ENCODE results near the gene TMEM170A.
"Not testable (repeated sequence)": the region's sequence is repeated elsewhere in the genome, so short reads cannot be mapped to it uniquely, and the experiment has no call there.

TMEM170A gene

GRCh38 chr16:75479421-75479990 lies 15.0 kb upstream of the TMEM170A start:
- DNase-seq, result no peak

- DNase-seq, result no peak
These were observed 14.2 kb upstream of the TMEM170A start for GRCh38 chr16:75478480-75479345.

GRCh38 chr16:75477680-75478473 lies 13.4 kb upstream of the TMEM170A start:
- no peak for DNase-seq

GRCh38 chr16:75476817-75477216 lies 12.3 kb upstream of the TMEM170A start:
- no peak for DNase-seq

GRCh38 chr16:75475420-75475847 lies 10.9 kb upstream of the TMEM170A start:
- DNase-seq, result no peak

- no peak for DNase-seq
These were observed 8.7 kb upstream of the TMEM170A start for GRCh38 chr16:75472908-75473877.

- DNase-seq, result peak; percentile 7
These were observed 7.5 kb upstream of the TMEM170A start for GRCh38 chr16:75471723-75472633.

GRCh38 chr16:75466760-75467159 lies 2.3 kb upstream of the TMEM170A start:
- DNase-seq, result no peak

- not testable (repeated sequence) for DNase-seq
These were observed 934 bp downstream of the TMEM170A start for GRCh38 chr16:75463389-75464121.

GRCh38 chr16:75462806-75463205 lies 1.7 kb downstream of the TMEM170A start:
- DNase-seq, result no peak

- no peak for DNase-seq
These were observed 2.9 kb downstream of the TMEM170A start for GRCh38 chr16:75461575-75461974.

- DNase-seq, result no peak
These were observed 4.0 kb downstream of the TMEM170A start for GRCh38 chr16:75460446-75460845.

GRCh38 chr16:75459691-75460090 lies 4.8 kb downstream of the TMEM170A start:
- DNase-seq, result no peak

- DNase-seq, result no peak
These were observed 6.0 kb downstream of the TMEM170A start for GRCh38 chr16:75458439-75458838.

- no peak for DNase-seq
These were observed 6.5 kb downstream of the TMEM170A start for GRCh38 chr16:75458029-75458428.

GRCh38 chr16:75457485-75458021 lies 6.9 kb downstream of the TMEM170A start:
- no peak for DNase-seq

- DNase-seq, result no peak
These were observed 7.5 kb downstream of the TMEM170A start for GRCh38 chr16:75456971-75457370.

GRCh38 chr16:75456486-75456885 lies 8.0 kb downstream of the TMEM170A start:
- DNase-seq, result not testable (repeated sequence)

- no peak for DNase-seq
These were observed 8.8 kb downstream of the TMEM170A start for GRCh38 chr16:75455677-75456076.

Measured in GDM1 (cell line).